ENCODE data around the gene AQP9. TPM values are rescaled to one million over a fixed set of nuclear protein-coding genes. Genes with fewer than 3 reads are reported as not detected.

Gene AQP9
- total and polyA plus RNA-seq, 8 donors = 0.06 to 137 (median 0.24) TPM; not detected in 1

- peak; percentile 42 for ATAC-seq
- no peak overlapping the region for H3K4me3 ChIP-seq
- no peak for DNase-seq
- no peaks in the 10 kb centered on the region for H3K9me3 ChIP-seq
- H3K4me1 ChIP-seq = no peaks in the 10 kb centered on the region
- H3K36me3 ChIP-seq = no peaks in the 10 kb centered on the region
- no peak for TF ChIP-seq CTCF (IDR thresholded peaks at IDR 0.05)
- intact Hi-C loops (cut with DNase I) = no loop called here
- no peaks in the 10 kb centered on the region for H3K27me3 ChIP-seq
- no peak overlapping the region for H3K27ac ChIP-seq
Measured at GRCh38 chr15:58228718-58229117, 90.5 kb downstream of the AQP9 start.

GRCh38 chr15:58229297-58229768 is 91.2 kb downstream of the AQP9 start:
- intact Hi-C loops (cut with DNase I) = no loop called here
- ATAC-seq = no peak
- H3K4me1 ChIP-seq = no peaks in the 10 kb centered on the region

GRCh38 chr15:58232281-58233065 is 94.3 kb downstream of the AQP9 start:
- Histone ChIP-seq H3K27ac (no peak overlapping the region), H3K9me3 (no peaks in the 10 kb centered on the region), H3K27me3 (no peaks in the 10 kb centered on the region), H3K4me1 (no peaks in the 10 kb centered on the region), H3K4me3 (no peak overlapping the region), H3K36me3 (no peaks in the 10 kb centered on the region)
- ATAC-seq (no peak), DNase-seq (no peak)
- TF ChIP-seq CTCF (IDR thresholded peaks at IDR 0.05) = no peak
- intact Hi-C loops (cut with DNase I) = no loop called here

More at GRCh38 chr15:58229297-58229768, 91.2 kb downstream of the AQP9 start:
- Histone ChIP-seq H3K27ac (no peak overlapping the region), H3K9me3 (no peaks in the 10 kb centered on the region), H3K36me3 (no peaks in the 10 kb centered on the region), H3K4me3 (no peak overlapping the region), H3K27me3 (no peaks in the 10 kb centered on the region)
- no peak for DNase-seq
- TF ChIP-seq CTCF (IDR thresholded peaks at IDR 0.05) = no peak

GRCh38 chr15:58233341-58233740 is 95.2 kb downstream of the AQP9 start:
- DNase-seq (no peak), ATAC-seq (no peak)
- H3K9me3 ChIP-seq = no peaks in the 10 kb centered on the region
- no peak overlapping the region for H3K4me3 ChIP-seq
- no peaks in the 10 kb centered on the region for H3K36me3 ChIP-seq
- TF ChIP-seq CTCF (IDR thresholded peaks at IDR 0.05) = no peak
- no peak overlapping the region for H3K27ac ChIP-seq
- intact Hi-C loops (cut with DNase I) = no loop called here
- H3K27me3 ChIP-seq = no peaks in the 10 kb centered on the region
- no peaks in the 10 kb centered on the region for H3K4me1 ChIP-seq

Other genes with a start within 250 kb of the AQP9 start
- 10 to 100 TPM in 1 of 2 donors, 1 to 10 TPM in 1; 3.7 to 26.6 TPM for gene ALDH1A2, start 72.7 kb upstream of the AQP9 start, total RNA-seq
- 10 to 100 TPM; 42.5 to 68.2 (median 54.6) TPM for gene ALDH1A2, start 72.7 kb upstream of the AQP9 start, polyA plus RNA-seq (ENCODE audit: insufficient read length in 6 of 6)

Data from left lung (tissue), 10 donors.